Activated gamma-delta T cell treated with Interleukin-2 at 50 U/mL for 16 hours (primary cell): ENCODE data around the gene UHRF1.

Source experiments
- DNase-seq: peaks from one replicate; pipeline ENCODE4 v3.0.0-alpha.2; 2020

Gene UHRF1

DNA sequence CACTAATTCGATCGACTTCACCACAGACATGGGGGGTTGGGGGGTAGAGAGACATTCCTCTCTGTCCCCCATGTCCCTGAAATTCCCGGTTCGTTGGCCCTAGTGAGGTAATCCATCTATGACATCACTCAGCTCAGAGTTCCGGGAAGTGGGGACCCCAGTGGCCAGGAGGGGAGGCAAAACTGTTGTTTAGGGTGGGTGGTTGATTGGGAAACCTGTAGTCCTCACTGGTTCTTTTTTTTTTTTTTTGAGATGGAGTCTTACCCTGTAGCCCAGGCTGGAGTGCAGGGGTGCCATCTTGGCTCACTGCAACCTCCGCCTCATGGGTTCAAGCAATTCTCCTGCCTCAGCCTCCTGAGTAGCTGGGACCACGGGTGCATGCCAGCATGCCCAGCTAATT, 6.5 kb upstream of the UHRF1 start, which contains the start of gene ARRDC5:
TSS of gene ARRDC5 (minus strand) at position 101 of the 400 bp plus-strand sequence. CDS start at position 30, 71 bp downstream.
- no peak for DNase-seq

DNA sequence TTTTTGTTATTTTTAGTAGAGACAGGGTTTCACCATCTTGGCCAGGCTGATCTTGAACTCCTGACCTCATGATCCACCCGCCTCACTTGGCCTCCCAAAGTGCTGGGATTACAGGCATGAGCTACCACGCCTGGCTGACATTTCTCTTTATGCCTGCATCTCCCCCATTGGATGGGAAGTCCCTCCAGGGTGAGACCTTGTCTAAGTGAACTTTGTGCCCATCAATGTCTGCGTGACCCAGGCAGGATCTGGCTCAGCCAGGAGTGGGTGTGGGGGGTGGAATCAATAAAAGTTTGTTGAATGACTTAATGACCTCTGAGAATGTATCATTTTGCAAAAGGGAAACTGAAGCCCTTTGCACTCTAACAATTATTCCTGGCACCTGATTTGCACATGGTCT, 4.8 kb upstream of the UHRF1 start:
- no peak for DNase-seq

GRCh38 chr19:4906963-4907362, 2.3 kb upstream of the UHRF1 start:
- no peak for DNase-seq

DNA sequence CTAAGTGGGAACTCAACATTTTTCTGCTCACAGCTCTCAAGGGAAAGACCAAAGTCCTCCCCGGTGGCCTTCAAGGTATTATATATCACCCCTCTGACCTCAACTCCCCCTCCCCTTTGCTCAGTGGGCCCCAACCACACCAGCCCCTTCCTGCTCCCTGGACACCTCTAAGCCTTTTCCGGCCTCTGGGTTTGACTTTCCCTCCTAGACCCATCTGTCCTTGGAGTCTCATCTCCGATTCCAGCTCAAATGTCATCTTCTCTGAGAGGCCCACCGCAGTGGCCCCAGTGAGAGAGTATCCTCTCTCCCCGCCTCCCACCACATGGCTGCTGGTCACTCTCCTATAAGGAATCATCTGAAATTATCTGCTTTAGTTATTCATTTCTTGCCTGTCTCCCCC, 941 bp upstream of the UHRF1 start:
- no peak for DNase-seq

DNA sequence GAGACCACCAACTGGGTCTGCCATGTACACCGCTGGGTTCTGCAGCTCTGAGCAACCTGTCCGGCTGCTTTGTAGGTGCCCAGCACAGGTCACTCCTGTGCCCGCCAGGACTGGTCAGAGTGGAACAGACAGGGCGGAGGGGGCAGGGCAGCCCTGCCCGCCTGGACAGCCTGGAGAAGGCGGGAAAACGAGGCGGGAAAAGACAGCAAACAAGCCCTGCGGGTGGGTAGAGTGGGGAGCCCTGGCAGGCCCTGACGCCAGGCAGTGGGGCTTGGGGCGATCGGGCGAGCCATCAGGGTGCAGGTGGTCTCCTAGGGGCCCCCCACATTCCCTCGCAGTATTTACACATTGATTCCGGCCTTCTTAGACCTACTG, 533 bp upstream of the UHRF1 start:
- no peak for DNase-seq

- peak; percentile 91 for DNase-seq
These were observed 744 bp downstream of the UHRF1 start for GRCh38 chr19:4909897-4910593.

DNA sequence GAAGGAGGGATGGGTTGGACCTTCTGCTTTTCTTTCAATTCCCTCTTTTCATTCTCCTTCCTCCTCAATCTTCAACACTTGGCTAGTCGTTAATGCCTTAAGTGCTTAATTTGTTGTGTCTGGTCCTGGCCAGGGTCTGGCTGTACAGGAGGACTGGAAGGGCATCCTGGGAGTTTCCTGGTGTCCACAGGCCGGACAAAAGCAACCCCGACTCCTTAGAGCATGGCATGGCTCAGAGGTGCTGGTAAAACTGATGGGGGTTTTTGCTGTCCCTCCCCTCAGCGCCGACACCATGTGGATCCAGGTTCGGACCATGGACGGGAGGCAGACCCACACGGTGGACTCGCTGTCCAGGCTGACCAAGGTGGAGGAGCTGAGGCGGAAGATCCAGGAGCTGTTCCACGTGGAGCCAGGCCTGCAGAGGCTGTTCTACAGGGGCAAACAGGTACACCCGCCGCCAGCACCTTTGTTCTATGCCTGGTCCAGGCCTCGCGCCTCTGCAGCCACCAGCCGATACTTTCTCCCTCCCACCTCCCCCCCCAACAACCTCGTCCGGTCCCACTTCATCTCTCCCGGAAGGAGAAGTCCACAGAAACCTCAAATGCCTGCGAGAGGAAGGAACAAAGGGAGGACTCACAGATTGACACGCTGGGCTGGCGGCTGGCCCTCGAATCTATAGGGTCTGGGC, 1.4 kb downstream of the UHRF1 start:
- DNase-seq, result no peak

- no peak for DNase-seq
These were observed 2.0 kb downstream of the UHRF1 start for GRCh38 chr19:4911314-4911713.

DNA sequence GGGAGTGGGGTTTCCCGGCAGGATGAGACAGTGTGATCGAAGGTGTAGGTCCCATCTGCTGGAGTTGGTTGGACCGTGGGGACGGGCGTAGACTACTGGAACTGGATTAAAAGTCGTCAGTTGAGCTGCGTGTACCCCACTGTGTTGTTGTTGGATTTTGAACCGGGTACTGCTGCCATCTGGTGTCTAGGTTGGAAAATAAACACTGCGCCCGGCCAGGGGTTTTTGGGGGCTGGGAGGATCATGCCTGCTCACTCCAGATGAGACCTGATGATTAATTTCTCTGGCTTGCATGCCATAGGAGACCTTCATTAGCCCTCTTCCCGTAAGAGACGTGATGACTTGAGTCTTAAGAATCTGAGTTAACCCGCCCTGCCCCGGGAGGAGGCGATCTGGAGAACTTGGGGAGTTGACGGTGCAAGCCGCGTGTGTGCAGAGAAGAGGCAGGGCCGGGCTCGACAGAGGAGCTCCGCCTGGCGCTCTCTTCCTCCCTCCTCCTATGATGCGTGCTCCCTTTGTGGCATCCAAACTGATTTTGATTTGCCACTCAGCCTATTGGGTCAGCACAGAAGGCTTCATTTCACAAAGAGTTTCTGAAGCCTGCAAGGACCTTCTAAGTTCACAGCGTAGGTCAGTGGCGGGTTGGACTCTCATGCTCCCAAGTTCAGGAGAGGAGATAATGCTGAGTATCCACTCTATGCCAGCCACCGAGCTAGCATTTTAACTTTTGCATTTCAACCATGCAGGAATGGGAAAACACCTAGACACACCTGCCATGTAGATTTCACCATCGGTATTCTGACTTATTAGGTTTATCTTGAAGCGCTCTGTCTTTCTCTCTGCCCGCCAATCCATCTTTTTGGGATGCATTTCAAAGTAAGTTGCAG, 2.7 kb downstream of the UHRF1 start:
- DNase-seq, result peak; percentile 66

GRCh38 chr19:4913996-4914735, 4.9 kb downstream of the UHRF1 start:
- DNase-seq, result peak; percentile 41

GRCh38 chr19:4914736-4915501, 5.6 kb downstream of the UHRF1 start:
- DNase-seq, result peak; percentile 78

- DNase-seq, result peak; percentile 54
These were observed 7.2 kb downstream of the UHRF1 start for GRCh38 chr19:4916292-4917082.

- DNase-seq, result no peak
These were observed 13.4 kb downstream of the UHRF1 start for GRCh38 chr19:4922530-4923275.

- DNase-seq, result no peak
These were observed 14.0 kb downstream of the UHRF1 start for GRCh38 chr19:4923276-4923747.

- DNase-seq, result no peak
These were observed 19.9 kb downstream of the UHRF1 start for GRCh38 chr19:4929186-4929585.

DNA sequence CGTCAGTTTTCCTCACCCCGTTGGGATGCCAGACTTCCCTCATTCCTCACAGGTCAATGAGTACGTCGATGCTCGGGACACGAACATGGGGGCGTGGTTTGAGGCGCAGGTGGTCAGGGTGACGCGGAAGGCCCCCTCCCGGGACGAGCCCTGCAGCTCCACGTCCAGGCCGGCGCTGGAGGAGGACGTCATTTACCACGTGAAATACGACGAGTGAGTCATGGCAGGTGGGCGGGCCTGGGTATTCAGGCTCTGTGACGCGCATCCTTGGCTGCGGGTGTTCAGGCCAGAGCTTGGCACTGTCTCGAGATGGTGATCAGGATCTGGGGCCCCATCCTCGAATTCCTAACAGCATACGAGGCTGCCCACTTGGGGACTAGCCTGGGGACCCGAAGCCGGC, 21.4 kb downstream of the UHRF1 start:
- DNase-seq, result no peak

- DNase-seq, result no peak
These were observed 23.4 kb downstream of the UHRF1 start for GRCh38 chr19:4932711-4933110.

- DNase-seq, result no peak
These were observed 24.2 kb downstream of the UHRF1 start for GRCh38 chr19:4933528-4933927.

DNA sequence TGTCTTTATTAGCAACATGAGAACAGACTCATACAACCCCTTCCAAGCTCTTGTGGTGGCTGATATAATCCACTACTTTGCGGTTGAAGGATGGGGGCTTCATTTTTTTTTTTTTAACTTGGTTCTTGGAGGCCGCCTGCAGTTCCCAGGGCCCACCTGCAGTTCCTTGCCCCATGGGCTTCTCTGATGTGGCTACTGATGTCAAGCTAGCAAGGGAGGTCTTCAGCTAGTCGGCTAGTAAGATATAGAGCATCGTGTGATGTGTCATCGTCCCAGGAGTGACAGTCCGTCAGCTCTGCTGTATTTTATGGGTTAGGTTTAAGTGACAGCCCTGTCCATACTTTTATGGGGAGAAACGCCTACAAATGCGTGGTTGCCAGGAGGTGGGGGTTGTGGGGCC, 26.1 kb downstream of the UHRF1 start:
- DNase-seq, result no peak

DNA sequence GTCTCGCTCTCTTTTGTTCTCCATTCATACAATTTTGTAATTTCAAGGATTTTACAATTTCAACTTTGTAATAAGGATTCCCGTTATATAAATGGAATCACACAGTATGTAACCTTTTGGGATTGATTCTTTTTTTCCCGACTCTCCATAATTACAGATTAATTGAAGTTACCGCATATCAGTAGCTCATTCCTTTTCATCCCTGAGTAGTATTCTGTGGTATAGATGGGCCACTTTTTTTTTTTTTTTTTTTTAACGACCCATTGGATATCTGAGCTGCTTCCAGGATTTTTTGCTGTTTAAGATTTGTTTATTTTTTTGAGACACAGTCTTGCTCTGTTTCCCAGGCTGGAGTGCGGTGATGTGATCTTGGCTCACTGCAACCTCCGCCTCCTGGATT, 27.8 kb downstream of the UHRF1 start:
- no peak for DNase-seq
